ENCODE results near the gene KAZN.

KAZN gene

DNA sequence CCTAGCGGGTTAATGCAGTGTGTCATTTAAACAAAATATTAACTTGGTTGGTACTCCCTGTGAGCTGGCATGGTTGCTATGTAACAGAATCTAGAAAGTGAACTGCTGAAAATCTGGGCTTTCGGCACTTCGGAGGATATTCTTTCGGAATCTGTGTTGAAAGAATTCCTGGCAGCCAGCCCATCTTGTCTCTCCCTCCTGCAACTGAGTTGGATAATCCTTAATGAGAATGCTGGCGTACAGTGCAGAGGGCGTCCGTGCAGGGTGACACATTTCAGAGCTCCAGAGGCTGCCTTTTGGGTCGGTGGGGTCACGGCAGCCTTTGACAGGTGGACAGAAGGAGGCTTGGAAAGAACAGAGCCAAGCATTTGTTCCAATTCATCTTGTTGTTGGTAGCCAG lies 3.7 kb downstream of the KAZN start:
- H3K4me1 ChIP-seq (ENCODE audit: control insufficient read depth, insufficient read depth, low read length), result peaks cover 6% of the 10 kb centered on the region; the same call in 1 of the 2 replicates
- TF ChIP-seq ZNF510 (tag by site-specific recombination; IDR thresholded peaks at IDR 0.05; ENCODE audit: insufficient replicate concordance), result no peak
- no peak for TF ChIP-seq ZNF654 (tag by site-specific recombination; IDR thresholded peaks at IDR 0.05; ENCODE audit: low read depth)
- no peak for TF ChIP-seq GLIS2 (tag by site-specific recombination; IDR thresholded peaks at IDR 0.05)
- no peak for TF ChIP-seq BCL11A (tag by site-specific recombination; IDR thresholded peaks at IDR 0.05; ENCODE audit: low read depth)
- TF ChIP-seq TRIM28 (IDR thresholded peaks at IDR 0.05; ENCODE audit: borderline replicate concordance, low read length), result no peak
- no peak for TF ChIP-seq ZNF16 (tag by site-specific recombination; IDR thresholded peaks at IDR 0.05; ENCODE audit: low read depth)
- TF ChIP-seq, protein P1, sequence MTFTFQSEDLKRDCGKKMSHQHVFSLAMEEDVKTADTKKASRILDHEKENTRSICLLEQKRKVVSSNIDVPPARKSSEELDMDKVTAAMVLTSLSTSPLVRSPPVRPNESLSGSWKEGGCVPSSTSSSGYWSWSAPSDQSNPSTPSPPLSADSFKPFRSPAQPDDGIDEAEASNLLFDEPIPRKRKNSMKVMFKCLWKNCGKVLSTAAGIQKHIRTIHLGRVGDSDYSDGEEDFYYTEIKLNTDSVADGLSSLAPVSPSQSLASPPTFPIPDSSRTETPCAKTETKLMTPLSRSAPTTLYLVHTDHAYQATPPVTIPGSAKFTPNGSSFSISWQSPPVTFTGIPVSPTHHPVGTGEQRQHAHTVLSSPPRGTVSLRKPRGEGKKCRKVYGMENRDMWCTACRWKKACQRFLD (tag by site-specific recombination; IDR thresholded peaks at IDR 0.05), result no peak
- no peak for TF ChIP-seq SP7 (tag by site-specific recombination; IDR thresholded peaks at IDR 0.05)
- no peak for TF ChIP-seq ZNF701 (tag by site-specific recombination; IDR thresholded peaks at IDR 0.05)
- TF ChIP-seq ZNF530 (tag by site-specific recombination; IDR thresholded peaks at IDR 0.05; ENCODE audit: low read depth), result no peak
- TF ChIP-seq, protein P2, sequence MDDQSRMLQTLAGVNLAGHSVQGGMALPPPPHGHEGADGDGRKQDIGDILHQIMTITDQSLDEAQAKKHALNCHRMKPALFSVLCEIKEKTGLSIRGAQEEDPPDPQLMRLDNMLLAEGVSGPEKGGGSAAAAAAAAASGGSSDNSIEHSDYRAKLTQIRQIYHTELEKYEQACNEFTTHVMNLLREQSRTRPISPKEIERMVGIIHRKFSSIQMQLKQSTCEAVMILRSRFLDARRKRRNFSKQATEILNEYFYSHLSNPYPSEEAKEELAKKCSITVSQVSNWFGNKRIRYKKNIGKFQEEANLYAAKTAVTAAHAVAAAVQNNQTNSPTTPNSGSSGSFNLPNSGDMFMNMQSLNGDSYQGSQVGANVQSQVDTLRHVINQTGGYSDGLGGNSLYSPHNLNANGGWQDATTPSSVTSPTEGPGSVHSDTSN (CRISPR knock-in tag; IDR thresholded peaks at IDR 0.05), result no peak
- CTCF ChIA-PET, result no interaction called here
- no peak overlapping the region for H3K27ac ChIP-seq (ENCODE audit: extremely low read depth, low read depth, low read length)
- H3K4me3 ChIP-seq (ENCODE audit: low read depth, low read length), result no peak overlapping the region
- H3K9me3 ChIP-seq (ENCODE audit: control insufficient read depth, insufficient read depth, low read depth, low read length), result no peaks in the 10 kb centered on the region
- H3K36me3 ChIP-seq (ENCODE audit: control insufficient read depth in 2 of 2, insufficient read depth in 1 of 2, low read length in 2 of 2), result no peaks in the 10 kb centered on the region
- POLR2A ChIA-PET, result no interaction called here

DNA sequence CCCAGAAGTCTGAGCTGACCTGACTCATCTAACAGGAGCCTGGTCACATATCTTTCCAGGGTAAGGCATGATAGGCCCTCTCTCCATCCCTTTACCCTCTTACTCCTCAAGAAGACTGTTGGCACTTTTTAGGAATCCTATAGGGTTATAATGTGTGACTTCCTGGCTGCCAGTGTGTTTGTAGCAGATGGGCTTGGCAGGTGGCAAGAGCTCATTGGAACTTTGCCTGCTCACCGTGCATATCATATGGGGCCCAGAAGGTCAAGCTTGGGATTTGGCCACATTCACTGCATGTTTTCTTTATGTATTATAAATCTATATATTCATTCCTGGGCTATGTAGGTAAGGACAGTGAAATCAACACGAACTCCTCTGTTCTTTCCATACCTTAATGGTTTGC lies 5.2 kb downstream of the KAZN start:
- no peak overlapping the region for H3K27ac ChIP-seq (ENCODE audit: extremely low read depth, low read depth, low read length)
- H3K4me1 ChIP-seq (ENCODE audit: control insufficient read depth, insufficient read depth, low read length), result peaks cover 6% of the 10 kb centered on the region; the same call in 1 of the 2 replicates
- H3K36me3 ChIP-seq (ENCODE audit: control insufficient read depth in 2 of 2, insufficient read depth in 1 of 2, low read length in 2 of 2), result no peaks in the 10 kb centered on the region
- H3K9me3 ChIP-seq (ENCODE audit: control insufficient read depth, insufficient read depth, low read depth, low read length), result no peaks in the 10 kb centered on the region
- H3K4me3 ChIP-seq (ENCODE audit: low read depth, low read length), result no peak overlapping the region
- POLR2A ChIA-PET, result no interaction called here
- CTCF ChIA-PET, result interaction anchor here (0.7 kb wide), 1 partner anchor 489 kb away, joined by 3 read pairs; no protein-coding TSS in a partner anchor
- TF ChIP-seq ZNF830 (tag by site-specific recombination; IDR thresholded peaks at IDR 0.05; ENCODE audit: low read depth), result no peak
- TF ChIP-seq, protein P3, sequence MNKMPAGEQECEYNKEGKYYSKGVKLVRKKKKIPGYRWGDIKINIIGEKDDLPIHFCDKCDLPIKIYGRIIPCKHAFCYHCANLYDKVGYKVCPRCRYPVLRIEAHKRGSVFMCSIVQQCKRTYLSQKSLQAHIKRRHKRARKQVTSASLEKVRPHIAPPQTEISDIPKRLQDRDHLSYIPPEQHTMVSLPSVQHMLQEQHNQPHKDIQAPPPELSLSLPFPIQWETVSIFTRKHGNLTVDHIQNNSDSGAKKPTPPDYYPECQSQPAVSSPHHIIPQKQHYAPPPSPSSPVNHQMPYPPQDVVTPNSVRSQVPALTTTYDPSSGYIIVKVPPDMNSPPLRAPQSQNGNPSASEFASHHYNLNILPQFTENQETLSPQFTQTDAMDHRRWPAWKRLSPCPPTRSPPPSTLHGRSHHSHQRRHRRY (tag by site-specific recombination; IDR thresholded peaks at IDR 0.05), result no peak
- TF ChIP-seq PRDM6 (tag by site-specific recombination; IDR thresholded peaks at IDR 0.05), result no peak
- no peak for TF ChIP-seq ZNF529 (tag by site-specific recombination; IDR thresholded peaks at IDR 0.05; ENCODE audit: insufficient replicate concordance)
- TF ChIP-seq PRDM10 (tag by site-specific recombination; IDR thresholded peaks at IDR 0.05), result no peak
- TF ChIP-seq HOXD13 (CRISPR knock-in tag; IDR thresholded peaks at IDR 0.05; ENCODE audit: borderline replicate concordance), result no peak
- no peak for TF ChIP-seq ZNF792 (tag by site-specific recombination; IDR thresholded peaks at IDR 0.05)
- no peak for TF ChIP-seq ZNF596 (tag by site-specific recombination; IDR thresholded peaks at IDR 0.05)
- no peak for TF ChIP-seq REST (tag by site-specific recombination; IDR thresholded peaks at IDR 0.05)
- no peak for TF ChIP-seq ZBTB7A (tag by site-specific recombination; IDR thresholded peaks at IDR 0.05; ENCODE audit: low read depth)

All from HEK293 (cell line).